DOHH2 (cell line): ENCODE data around the gene ASB1.

Experiments
- H3F3A ChIP-seq: fragments of 200-600 bp; sonication (generic), shearing (Covaris generic); 2 replicates; pipeline ENCODE4 v1.6.0; 2016; ENCODE audit warnings: antibody characterized with exemption, mild to moderate bottlenecking; ENCODE audit not compliant: control insufficient read depth, insufficient read depth
- H3K27ac ChIP-seq: fragments of 200-600 bp; sonication (generic); 2 replicates; pipeline ENCODE4 v1.5.1; 2014; ENCODE audit warnings: low read depth, mild to moderate bottlenecking, low read length, moderate library complexity
- H3K27me3 ChIP-seq: fragments of 200-600 bp; sonication (generic); 2 replicates; pipeline ENCODE4 v1.6.1; 2014; ENCODE audit warnings: mild to moderate bottlenecking, low read length, mixed read lengths; ENCODE audit not compliant: control insufficient read depth
- H3K36me3 ChIP-seq: fragments of 200-600 bp; sonication (generic); 2 replicates; pipeline ENCODE4 v1.6.1; 2014; ENCODE audit warnings: mild to moderate bottlenecking, low read length, moderate library complexity, mixed read lengths; ENCODE audit not compliant: control insufficient read depth
- H3K4me1 ChIP-seq: fragments of 200-600 bp; sonication (generic); 2 replicates; pipeline ENCODE4 v1.6.1; 2014; ENCODE audit warnings: mild to moderate bottlenecking, low read length, mixed read lengths; ENCODE audit not compliant: control insufficient read depth
- H3K4me2 ChIP-seq: fragments of 200-600 bp; sonication (generic); 2 replicates; pipeline ENCODE4 v1.6.0; 2014; ENCODE audit warnings: mild to moderate bottlenecking, low read length, moderate library complexity
- H3K4me3 ChIP-seq: fragments of 200-600 bp; sonication (generic); 2 replicates; pipeline ENCODE4 v1.5.1; 2014; ENCODE audit warnings: mild to moderate bottlenecking, low read length, mixed read lengths
- H3K79me2 ChIP-seq: fragments of 200-600 bp; sonication (generic); 2 replicates; pipeline ENCODE4 v1.6.1; 2014; ENCODE audit warnings: mild to moderate bottlenecking, low read length, mixed read lengths; ENCODE audit not compliant: control insufficient read depth
- H3K9me2 ChIP-seq: fragments of 200-600 bp; sonication (generic); replicated peaks from 2 replicates; pipeline ENCODE4 v1.6.1; 2014; ENCODE audit warnings: mild to moderate bottlenecking, low read length, mixed read lengths; ENCODE audit not compliant: control insufficient read depth
- H3K9me3 ChIP-seq: fragments of 200-600 bp; sonication (generic); 2 replicates; pipeline ENCODE4 v1.6.1; 2014; ENCODE audit warnings: antibody characterized with exemption, low read length, mixed read lengths; ENCODE audit not compliant: control insufficient read depth, insufficient read depth
- H4K20me1 ChIP-seq: fragments of 200-600 bp; sonication (generic); 2 replicates; pipeline ENCODE4 v1.6.0; 2014; ENCODE audit warnings: low read depth, mild to moderate bottlenecking, antibody characterized with exemption, low read length, moderate library complexity; ENCODE audit not compliant: control insufficient read depth, insufficient read depth
- EZH2phosphoT487 ChIP-seq: fragments of 200-600 bp; sonication (generic); IDR thresholded peaks from 2 replicates; pipeline ENCODE4 v1.6.1; 2017; ENCODE audit warnings: borderline replicate concordance, mild to moderate bottlenecking, antibody characterized with exemption, low read length, moderate library complexity, mixed read lengths
- TF ChIP-seq, protein P1 (sequence below): fragments of 200-600 bp; sonication (generic); IDR thresholded peaks from one replicate; pipeline ENCODE4 v1.5.1; 2014; ENCODE audit warnings: antibody characterized with exemption, mild to moderate bottlenecking, low read depth, low read length; ENCODE audit not compliant: poor library complexity, severe bottlenecking

The ASB1 gene

GRCh38 chr2:238380336-238380735, 46.4 kb upstream of the ASB1 start:
- H3K79me2 ChIP-seq, result no peaks in the 10 kb centered on the region
- TF ChIP-seq, protein P1, sequence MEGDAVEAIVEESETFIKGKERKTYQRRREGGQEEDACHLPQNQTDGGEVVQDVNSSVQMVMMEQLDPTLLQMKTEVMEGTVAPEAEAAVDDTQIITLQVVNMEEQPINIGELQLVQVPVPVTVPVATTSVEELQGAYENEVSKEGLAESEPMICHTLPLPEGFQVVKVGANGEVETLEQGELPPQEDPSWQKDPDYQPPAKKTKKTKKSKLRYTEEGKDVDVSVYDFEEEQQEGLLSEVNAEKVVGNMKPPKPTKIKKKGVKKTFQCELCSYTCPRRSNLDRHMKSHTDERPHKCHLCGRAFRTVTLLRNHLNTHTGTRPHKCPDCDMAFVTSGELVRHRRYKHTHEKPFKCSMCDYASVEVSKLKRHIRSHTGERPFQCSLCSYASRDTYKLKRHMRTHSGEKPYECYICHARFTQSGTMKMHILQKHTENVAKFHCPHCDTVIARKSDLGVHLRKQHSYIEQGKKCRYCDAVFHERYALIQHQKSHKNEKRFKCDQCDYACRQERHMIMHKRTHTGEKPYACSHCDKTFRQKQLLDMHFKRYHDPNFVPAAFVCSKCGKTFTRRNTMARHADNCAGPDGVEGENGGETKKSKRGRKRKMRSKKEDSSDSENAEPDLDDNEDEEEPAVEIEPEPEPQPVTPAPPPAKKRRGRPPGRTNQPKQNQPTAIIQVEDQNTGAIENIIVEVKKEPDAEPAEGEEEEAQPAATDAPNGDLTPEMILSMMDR, result no peak
- no peak for TF ChIP-seq EZH2phosphoT487
- H3K27me3 ChIP-seq, result no peaks in the 10 kb centered on the region
- no peaks in the 10 kb centered on the region for H3K36me3 ChIP-seq
- no peak overlapping the region for H3K4me2 ChIP-seq
- H3K4me3 ChIP-seq, result no peak overlapping the region
- peaks cover 5% of the 10 kb centered on the region; the same call in 1 of the 2 replicates for H3K4me1 ChIP-seq
- H3K9me3 ChIP-seq, result 0 out of 2 replicates have a peak, but pooled peaks cover 3% of the 10 kb centered on the region
- H3K9me2 ChIP-seq, result no peaks in the 10 kb centered on the region
- H3F3A ChIP-seq, result no peaks in the 10 kb centered on the region
- no peaks in the 10 kb centered on the region for H4K20me1 ChIP-seq
- H3K27ac ChIP-seq, result no peak overlapping the region

GRCh38 chr2:238380785-238381184, 45.9 kb upstream of the ASB1 start:
- Histone ChIP-seq H3F3A (no peaks in the 10 kb centered on the region), H3K27me3 (no peaks in the 10 kb centered on the region), H3K9me3 (0 out of 2 replicates have a peak, but pooled peaks cover 3% of the 10 kb centered on the region), H3K79me2 (no peaks in the 10 kb centered on the region), H3K27ac (no peak overlapping the region), H3K36me3 (no peaks in the 10 kb centered on the region), H3K4me1 (peaks cover 5% of the 10 kb centered on the region; the same call in 1 of the 2 replicates), H3K4me2 (no peak overlapping the region), H3K4me3 (no peak overlapping the region), H3K9me2 (no peaks in the 10 kb centered on the region), H4K20me1 (no peaks in the 10 kb centered on the region)
- TF ChIP-seq, protein P1, result no peak
- no peak for TF ChIP-seq EZH2phosphoT487

- no peaks in the 10 kb centered on the region for H3K27me3 ChIP-seq
- no peak overlapping the region for H3K4me2 ChIP-seq
- no peak for TF ChIP-seq EZH2phosphoT487
- H3F3A ChIP-seq, result no peaks in the 10 kb centered on the region
- H3K27ac ChIP-seq, result no peak overlapping the region
- no peaks in the 10 kb centered on the region for H3K36me3 ChIP-seq
- H3K9me2 ChIP-seq, result no peaks in the 10 kb centered on the region
- peaks cover 5% of the 10 kb centered on the region; the same call in 1 of the 2 replicates for H3K4me1 ChIP-seq
- H3K9me3 ChIP-seq, result 0 out of 2 replicates have a peak, but pooled peaks cover 3% of the 10 kb centered on the region
- H3K79me2 ChIP-seq, result no peaks in the 10 kb centered on the region
- no peak overlapping the region for H3K4me3 ChIP-seq
- H4K20me1 ChIP-seq, result no peaks in the 10 kb centered on the region
Measured at GRCh38 chr2:238381341-238382115, 45.2 kb upstream of the ASB1 start.

DNA sequence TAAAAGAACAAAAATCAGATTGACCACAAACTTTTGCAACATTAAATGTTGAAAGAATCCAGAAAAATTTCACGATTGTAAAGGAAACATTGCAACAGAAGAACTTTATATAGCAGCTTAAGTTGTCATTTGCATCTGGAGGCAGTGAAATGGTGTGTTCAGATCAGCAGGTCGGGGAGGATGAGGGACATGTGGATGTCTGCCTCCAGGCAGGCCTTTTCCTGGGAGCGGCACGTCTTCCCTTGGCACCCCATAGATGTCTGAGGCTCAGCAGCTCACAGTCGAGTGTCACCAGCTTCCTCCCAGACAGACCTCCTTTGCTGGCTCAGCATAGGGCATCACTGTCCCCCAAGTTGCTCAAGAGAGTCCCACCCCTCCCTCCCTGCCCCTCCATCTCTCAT, 44.3 kb upstream of the ASB1 start:
- no peak for TF ChIP-seq EZH2phosphoT487
- TF ChIP-seq, protein P1, result no peak
- Histone ChIP-seq H3K4me1 (peaks cover 5% of the 10 kb centered on the region; the same call in 1 of the 2 replicates), H3K4me3 (no peak overlapping the region), H3K27me3 (no peaks in the 10 kb centered on the region), H3K36me3 (no peaks in the 10 kb centered on the region), H4K20me1 (no peaks in the 10 kb centered on the region), H3K27ac (no peak overlapping the region), H3F3A (no peaks in the 10 kb centered on the region), H3K9me3 (0 out of 2 replicates have a peak, but pooled peaks cover 3% of the 10 kb centered on the region), H3K79me2 (no peaks in the 10 kb centered on the region), H3K4me2 (no peak overlapping the region), H3K9me2 (no peaks in the 10 kb centered on the region)
